ENCODE data around the gene OR6Q1. TPM values are rescaled to one million over a fixed set of nuclear protein-coding genes. Genes with fewer than 3 reads are reported as not detected.

Gene OR6Q1
- total and polyA plus RNA-seq, 2 of the 4 experiments (the other 2 are of a cell fraction): not detected

Small RNAs within 50 kb of the gene (microRNA-seq; reads per million reads assigned to microRNA genes)
- gene RNU6-899P (ENCODE audit: insufficient read depth, insufficient read length): not detected

Small RNAs within 50 kb of the gene (small RNA-seq; reads per million reads assigned to genes)
- 0 reads per million in 5 experiments for gene RNU6-899P

Other genes with a start within 250 kb of the OR6Q1 start
- gene OR9Q1, start 7.1 kb upstream of the OR6Q1 start, total RNA-seq (2012; rRNA removed): not detected in 2 replicates
- gene OR9Q1, start 7.1 kb upstream of the OR6Q1 start, polyA plus RNA-seq (2012; rRNA removed): not detected in 2 replicates
- gene OR9I1, start 94.6 kb downstream of the OR6Q1 start, total RNA-seq (2012; rRNA removed): not detected in 2 replicates
- not detected in 2 replicates for gene OR9I1, start 94.6 kb downstream of the OR6Q1 start, polyA plus RNA-seq (2012; rRNA removed)
- not detected in 2 replicates for gene OR9Q2, start 158.1 kb downstream of the OR6Q1 start, total RNA-seq (2012; rRNA removed)
- not detected in 2 replicates for gene OR9Q2, start 158.1 kb downstream of the OR6Q1 start, polyA plus RNA-seq (2012; rRNA removed)
- gene OR1S2, start 173.2 kb downstream of the OR6Q1 start, total RNA-seq (2012; rRNA removed): not detected in 2 replicates
- not detected in 2 replicates for gene OR1S2, start 173.2 kb downstream of the OR6Q1 start, polyA plus RNA-seq (2012; rRNA removed)
- not detected in 2 replicates for gene OR1S1, start 181.8 kb downstream of the OR6Q1 start, total RNA-seq (2012; rRNA removed)
- not detected in 2 replicates for gene OR1S1, start 181.8 kb downstream of the OR6Q1 start, polyA plus RNA-seq (2012; rRNA removed)
- gene OR10Q1, start 198.0 kb downstream of the OR6Q1 start, total RNA-seq (2012; rRNA removed): not detected in 2 replicates
- gene OR10Q1, start 198.0 kb downstream of the OR6Q1 start, polyA plus RNA-seq (2012; rRNA removed): 0.07 TPM in 1 of 2 replicates, not detected in the other
- not detected in 2 replicates for gene OR10W1, start 237.3 kb downstream of the OR6Q1 start, total RNA-seq (2012; rRNA removed)
- gene OR10W1, start 237.3 kb downstream of the OR6Q1 start, polyA plus RNA-seq (2012; rRNA removed): not detected in 2 replicates